ENCODE results near the gene FOSL2.

Gene FOSL2

GRCh38 chr2:28395334-28396061 is 2.8 kb downstream of the FOSL2 start:
- H3K27ac ChIP-seq (ENCODE audit: low read length), result no peak overlapping the region
- H3K27me3 ChIP-seq (ENCODE audit: control insufficient read depth, insufficient read depth, low read length), result peaks cover 19% of the 10 kb centered on the region
- no peaks in the 10 kb centered on the region for H3K36me3 ChIP-seq (ENCODE audit: control insufficient read depth, insufficient read depth, low read length)
- H3K4me3 ChIP-seq (ENCODE audit: low read length), result no peak overlapping the region
- no peak for DNase-seq (ENCODE audit: low read depth, low spot score)
- WGBS (ENCODE audit: insufficient coverage, insufficient read length), result no CpG with 5 or more reads among the region's 15 CpGs
- H3K9me3 ChIP-seq (ENCODE audit: control insufficient read depth, insufficient read depth, low read length), result no peaks in the 10 kb centered on the region
- peaks cover 1% of the 10 kb centered on the region; the same call in 1 of the 2 replicates for H3K4me1 ChIP-seq (ENCODE audit: control insufficient read depth, insufficient read depth, low read length)

GRCh38 chr2:28397043-28397381 is 4.4 kb downstream of the FOSL2 start:
- Histone ChIP-seq H3K36me3 (ENCODE audit: control insufficient read depth, insufficient read depth, low read length) (no peaks in the 10 kb centered on the region), H3K9me3 (ENCODE audit: control insufficient read depth, insufficient read depth, low read length) (no peaks in the 10 kb centered on the region), H3K4me1 (ENCODE audit: control insufficient read depth, insufficient read depth, low read length) (no peaks in the 10 kb centered on the region), H3K27me3 (ENCODE audit: control insufficient read depth, insufficient read depth, low read length) (peaks cover 15% of the 10 kb centered on the region), H3K4me3 (ENCODE audit: low read length) (no peak overlapping the region), H3K27ac (ENCODE audit: low read length) (no peak overlapping the region)
- no CpG with 5 or more reads among the region's 2 CpGs for WGBS (ENCODE audit: insufficient coverage, insufficient read length)
- no peak for DNase-seq (ENCODE audit: low read depth, low spot score)

DNA sequence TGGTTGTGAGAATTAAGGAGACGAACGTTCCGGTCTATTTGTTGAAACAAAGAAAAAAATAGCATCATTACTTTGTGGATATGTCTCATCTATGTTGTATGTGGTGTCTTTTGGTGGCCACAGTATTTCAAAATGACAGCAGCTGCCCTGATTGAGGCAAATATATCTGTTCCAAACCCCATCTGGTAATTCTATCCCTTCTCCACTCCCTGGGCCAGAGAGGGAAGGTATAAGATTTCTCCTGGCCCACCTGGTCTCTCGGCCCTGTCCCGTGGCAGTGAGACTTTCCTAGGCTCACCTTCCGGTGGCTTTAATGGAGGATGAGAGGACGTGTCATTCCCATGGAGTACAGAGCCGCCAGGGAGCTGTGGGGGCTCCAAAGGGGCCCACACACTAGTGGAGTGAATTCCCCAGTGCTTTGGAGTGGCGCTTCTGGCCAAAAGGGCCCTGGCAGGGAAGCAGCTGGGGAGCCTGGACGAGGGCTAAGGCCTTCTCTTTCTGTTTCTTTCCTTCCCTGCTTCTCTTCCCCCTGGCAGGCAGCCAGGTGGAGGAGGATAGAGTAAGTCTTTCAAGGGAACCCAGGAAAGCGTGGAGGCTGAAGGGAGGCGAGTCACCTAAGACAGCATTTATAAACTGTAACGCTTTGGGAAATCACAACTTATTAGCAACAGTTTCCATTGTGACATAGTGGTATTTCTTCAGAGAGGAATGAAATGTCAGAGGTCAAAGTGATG is 5.6 kb downstream of the FOSL2 start:
- no peak for DNase-seq (ENCODE audit: low read depth, low spot score)
- Histone ChIP-seq H3K27ac (ENCODE audit: low read length) (no peak overlapping the region), H3K27me3 (ENCODE audit: control insufficient read depth, insufficient read depth, low read length) (peaks cover 15% of the 10 kb centered on the region), H3K4me1 (ENCODE audit: control insufficient read depth, insufficient read depth, low read length) (no peaks in the 10 kb centered on the region), H3K36me3 (ENCODE audit: control insufficient read depth, insufficient read depth, low read length) (no peaks in the 10 kb centered on the region), H3K4me3 (ENCODE audit: low read length) (no peak overlapping the region), H3K9me3 (ENCODE audit: control insufficient read depth, insufficient read depth, low read length) (no peaks in the 10 kb centered on the region)
- no CpG with 5 or more reads among the region's 13 CpGs for WGBS (ENCODE audit: insufficient coverage, insufficient read length)

GRCh38 chr2:28399289-28399688 is 6.6 kb downstream of the FOSL2 start:
- H3K27me3 ChIP-seq (ENCODE audit: control insufficient read depth, insufficient read depth, low read length), result peaks cover 12% of the 10 kb centered on the region; the same call in 1 of the 2 replicates
- H3K9me3 ChIP-seq (ENCODE audit: control insufficient read depth, insufficient read depth, low read length), result no peaks in the 10 kb centered on the region
- WGBS (ENCODE audit: insufficient coverage, insufficient read length), result no CpG with 5 or more reads among the region's 11 CpGs
- no peaks in the 10 kb centered on the region for H3K36me3 ChIP-seq (ENCODE audit: control insufficient read depth, insufficient read depth, low read length)
- no peak overlapping the region for H3K27ac ChIP-seq (ENCODE audit: low read length)
- DNase-seq (ENCODE audit: low read depth, low spot score), result no peak
- H3K4me3 ChIP-seq (ENCODE audit: low read length), result no peak overlapping the region
- no peaks in the 10 kb centered on the region for H3K4me1 ChIP-seq (ENCODE audit: control insufficient read depth, insufficient read depth, low read length)

DNA sequence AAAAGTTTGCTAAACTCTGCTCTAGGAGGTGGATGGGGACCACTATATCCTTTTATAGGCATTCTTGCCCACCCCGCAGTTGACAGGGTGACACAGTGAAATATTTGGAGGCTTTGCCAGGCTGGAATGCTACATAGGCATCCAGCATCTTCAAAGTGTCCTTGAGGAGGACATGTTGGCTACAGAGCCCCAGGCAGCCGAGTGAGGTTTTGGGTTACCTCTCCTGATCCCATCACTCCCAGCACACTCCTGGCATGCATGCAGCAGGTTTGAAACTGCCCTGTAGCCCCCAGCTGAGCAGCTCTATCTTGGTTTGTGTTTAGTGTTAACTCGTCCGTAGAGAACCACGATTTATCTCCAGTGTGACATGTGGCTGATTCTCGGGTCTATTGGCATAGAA is 7.3 kb downstream of the FOSL2 start:
- no peak overlapping the region for H3K27ac ChIP-seq (ENCODE audit: low read length)
- H3K36me3 ChIP-seq (ENCODE audit: control insufficient read depth, insufficient read depth, low read length), result no peaks in the 10 kb centered on the region
- no peaks in the 10 kb centered on the region for H3K4me1 ChIP-seq (ENCODE audit: control insufficient read depth, insufficient read depth, low read length)

DNA sequence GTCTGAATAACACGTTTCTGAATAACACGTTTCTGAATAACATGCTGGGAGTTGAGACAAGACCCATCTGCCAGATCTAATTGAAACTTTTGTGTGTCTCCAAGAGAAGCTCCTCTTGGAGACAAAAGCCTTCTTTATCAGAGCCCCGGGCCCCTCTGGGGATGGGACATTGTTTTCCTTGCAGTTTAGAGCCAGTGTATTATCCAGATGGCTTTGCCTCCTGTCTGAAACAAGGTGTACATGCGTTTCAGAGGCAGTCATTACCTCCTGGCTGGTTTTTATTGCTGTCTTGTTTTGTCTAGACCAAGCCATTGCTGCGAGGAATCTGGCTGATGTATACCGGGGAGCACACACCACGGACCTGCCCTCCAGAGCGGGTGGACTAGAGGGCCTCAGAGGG is 7.8 kb downstream of the FOSL2 start:
- H3K27ac ChIP-seq (ENCODE audit: low read length), result no peak overlapping the region
- H3K36me3 ChIP-seq (ENCODE audit: control insufficient read depth, insufficient read depth, low read length), result no peaks in the 10 kb centered on the region
- no peak overlapping the region for H3K4me3 ChIP-seq (ENCODE audit: low read length)
- no CpG with 5 or more reads among the region's 8 CpGs for WGBS (ENCODE audit: insufficient coverage, insufficient read length)
- DNase-seq (ENCODE audit: low read depth, low spot score), result no peak
- peaks cover 3% of the 10 kb centered on the region; the same call in 1 of the 2 replicates for H3K27me3 ChIP-seq (ENCODE audit: control insufficient read depth, insufficient read depth, low read length)
- no peaks in the 10 kb centered on the region for H3K4me1 ChIP-seq (ENCODE audit: control insufficient read depth, insufficient read depth, low read length)
- no peaks in the 10 kb centered on the region for H3K9me3 ChIP-seq (ENCODE audit: control insufficient read depth, insufficient read depth, low read length)

More for the DNA sequence above, 7.3 kb downstream of the FOSL2 start:
- no peak overlapping the region for H3K4me3 ChIP-seq (ENCODE audit: low read length)
- no peak for DNase-seq (ENCODE audit: low read depth, low spot score)
- H3K27me3 ChIP-seq (ENCODE audit: control insufficient read depth, insufficient read depth, low read length), result peaks cover 5% of the 10 kb centered on the region; the same call in 1 of the 2 replicates
- WGBS (ENCODE audit: insufficient coverage, insufficient read length), result no CpG with 5 or more reads among the region's 6 CpGs
- H3K9me3 ChIP-seq (ENCODE audit: control insufficient read depth, insufficient read depth, low read length), result no peaks in the 10 kb centered on the region

- no peak overlapping the region for H3K27ac ChIP-seq (ENCODE audit: low read length)
- no peak for DNase-seq (ENCODE audit: low read depth, low spot score)
- no peaks in the 10 kb centered on the region for H3K4me1 ChIP-seq (ENCODE audit: control insufficient read depth, insufficient read depth, low read length)
- no peak overlapping the region for H3K4me3 ChIP-seq (ENCODE audit: low read length)
- H3K36me3 ChIP-seq (ENCODE audit: control insufficient read depth, insufficient read depth, low read length), result no peaks in the 10 kb centered on the region
- no peaks in the 10 kb centered on the region for H3K27me3 ChIP-seq (ENCODE audit: control insufficient read depth, insufficient read depth, low read length)
- no CpG with 5 or more reads among the region's 1 CpG for WGBS (ENCODE audit: insufficient coverage, insufficient read length)
- no peaks in the 10 kb centered on the region for H3K9me3 ChIP-seq (ENCODE audit: control insufficient read depth, insufficient read depth, low read length)
These were observed 8.3 kb downstream of the FOSL2 start for GRCh38 chr2:28400921-28401320.

- no peak for DNase-seq (ENCODE audit: low read depth, low spot score)
- no CpG with 5 or more reads among the region's 4 CpGs for WGBS (ENCODE audit: insufficient coverage, insufficient read length)
- Histone ChIP-seq H3K4me3 (ENCODE audit: low read length) (no peak overlapping the region), H3K27me3 (ENCODE audit: control insufficient read depth, insufficient read depth, low read length) (no peaks in the 10 kb centered on the region), H3K36me3 (ENCODE audit: control insufficient read depth, insufficient read depth, low read length) (no peaks in the 10 kb centered on the region), H3K4me1 (ENCODE audit: control insufficient read depth, insufficient read depth, low read length) (no peaks in the 10 kb centered on the region), H3K27ac (ENCODE audit: low read length) (no peak overlapping the region), H3K9me3 (ENCODE audit: control insufficient read depth, insufficient read depth, low read length) (no peaks in the 10 kb centered on the region)
These were observed 8.8 kb downstream of the FOSL2 start for GRCh38 chr2:28401411-28401810.

- Histone ChIP-seq H3K4me1 (ENCODE audit: control insufficient read depth, insufficient read depth, low read length) (no peaks in the 10 kb centered on the region), H3K36me3 (ENCODE audit: control insufficient read depth, insufficient read depth, low read length) (no peaks in the 10 kb centered on the region), H3K27ac (ENCODE audit: low read length) (no peak overlapping the region), H3K4me3 (ENCODE audit: low read length) (no peak overlapping the region), H3K9me3 (ENCODE audit: control insufficient read depth, insufficient read depth, low read length) (no peaks in the 10 kb centered on the region), H3K27me3 (ENCODE audit: control insufficient read depth, insufficient read depth, low read length) (no peaks in the 10 kb centered on the region)
- WGBS (ENCODE audit: insufficient coverage, insufficient read length), result no CpG with 5 or more reads among the region's 6 CpGs
- DNase-seq (ENCODE audit: low read depth, low spot score), result no peak
These were observed 9.4 kb downstream of the FOSL2 start for GRCh38 chr2:28401948-28402550.

GRCh38 chr2:28403370-28403956 is 10.8 kb downstream of the FOSL2 start:
- H3K36me3 ChIP-seq (ENCODE audit: control insufficient read depth, insufficient read depth, low read length), result no peaks in the 10 kb centered on the region
- H3K4me3 ChIP-seq (ENCODE audit: low read length), result no peak overlapping the region
- no peak overlapping the region for H3K27ac ChIP-seq (ENCODE audit: low read length)
- H3K27me3 ChIP-seq (ENCODE audit: control insufficient read depth, insufficient read depth, low read length), result no peaks in the 10 kb centered on the region
- H3K4me1 ChIP-seq (ENCODE audit: control insufficient read depth, insufficient read depth, low read length), result no peaks in the 10 kb centered on the region
- no peak for DNase-seq (ENCODE audit: low read depth, low spot score)
- WGBS (ENCODE audit: insufficient coverage, insufficient read length), result no CpG with 5 or more reads among the region's 7 CpGs
- no peaks in the 10 kb centered on the region for H3K9me3 ChIP-seq (ENCODE audit: control insufficient read depth, insufficient read depth, low read length)

Data from iPS DF 6.9 (cell line).